Stomach (tissue), 9 donors: Measurements from ENCODE around the gene TENM4. TPM values are rescaled to one million over a fixed set of nuclear protein-coding genes. Genes with fewer than 3 reads are reported as not detected.
A peak's percentile ranks its signal among the peaks of the same experiment; 100 is the strongest.

ENCODE experiments used
- DNase-seq, 2 donors: peaks; one replicate each; pipeline versions ENCODE4 v3.0.0 to v3.0.0-alpha.2; 2013 to 2019
- H3K27ac ChIP-seq, 5 donors: fragments of 200-600 bp in 4 of 5; sonication (generic) in 4 of 5; one replicate each; pipeline ENCODE4 v1.5.1; 2013 to 2019; ENCODE audit warnings: mild to moderate bottlenecking in 1 of 5, moderate library complexity in 1 of 5
- H3K27me3 ChIP-seq, 3 donors: fragments of 200-600 bp; sonication (generic); one replicate each; pipeline ENCODE4 v1.5.1; 2017 to 2019; ENCODE audit warnings: mixed run types in 1 of 3
- H3K36me3 ChIP-seq, 4 donors: fragments of 200-600 bp; sonication (generic); 1 replicate in 3 of 4; 2 replicates in 1 of 4; pipeline ENCODE4 v1.5.1; 2016 to 2019
- H3K4me1 ChIP-seq, 4 donors: fragments of 200-600 bp; sonication (generic); one replicate each; pipeline ENCODE4 v1.5.1; 2016 to 2019
- H3K4me3 ChIP-seq, 4 donors: fragments of 200-600 bp; sonication (generic) in 3 of 4; one replicate each; pipeline ENCODE4 v1.5.1; 2016 to 2019; ENCODE audit warnings: mild to moderate bottlenecking in 1 of 4
- H3K9me3 ChIP-seq, 4 donors: fragments of 200-600 bp; sonication (generic); one replicate each; pipeline ENCODE4 v1.5.1; 2016 to 2019
- EP300 ChIP-seq: sonication (generic); formaldehyde crosslinking; IDR thresholded peaks from one replicate; pipeline ENCODE4 v1.6.1; 2017; ENCODE audit warnings: antibody characterized with exemption
- POLR2A ChIP-seq, 4 donors: fragments of 450-650 bp; IDR thresholded peaks; one replicate each; pipeline ENCODE4 v1.6.1; 2016; ENCODE audit warnings: antibody characterized with exemption in 4 of 4, control low read depth in 2 of 4, mild to moderate bottlenecking in 1 of 4, moderate library complexity in 1 of 4
- POLR2AphosphoS5 ChIP-seq, 3 donors: sonication (generic); formaldehyde crosslinking; IDR thresholded peaks; one replicate each; pipeline ENCODE4 v1.6.1; 2016; ENCODE audit warnings: antibody characterized with exemption in 3 of 3
- WGBS, 5 donors: extraction: QIAGEN DNeasy Blood & Tissue Kit in 3 of 5; methylation state at CpG; one replicate each; pipeline versions ENCODE4 v1.1.5 to v1.1.7; 2013 to 2018; 5-methylcytosine and 5-hydroxymethylcytosine counted together
- intact Hi-C: fragments of 100-400 bp; cut with DNase I; formaldehyde crosslinking; loops from one replicate; pipeline ENCODE4 v1.15.1; 2023; ENCODE audit warnings: low total_unique reads
- polyA plus RNA-seq, 3 donors: library from polyadenylated mRNA; stranded (reverse); fragments of 200-250 nt; gene quantifications; one replicate each; pipeline ENCODE4 v1.2.3, GENCODE V29; 2013
- total RNA-seq, 5 donors: library from RNA; depleted of rRNA; stranded (reverse); fragments of >200 nt; gene quantifications; one replicate each; pipeline versions ENCODE4 v1.1.0 to v1.2.3, GENCODE V29; 2014 to 2016
- TF ChIP-seq, protein P1 (sequence below), 7 experiments: fragments of 450-650 bp in 4 of 7; fragments of 200-600 bp in 3 of 7; sonication (generic) in 3 of 7; IDR thresholded peaks; one replicate each; pipeline ENCODE4 v1.5.1; 2016 to 2019; ENCODE audit warnings: antibody characterized with exemption in 7 of 7, control low read depth in 2 of 7, mild to moderate bottlenecking in 1 of 7
- donor health status: healthy with polysubstance abuse.
- donor health status: Bipolar disorder and iron deficiency.
- donor health status: healthy.

Gene TENM4
- total and polyA plus RNA-seq, 8 donors, result 0.06 to 13.2 (median 0.87) TPM; not detected in 1

DNA sequence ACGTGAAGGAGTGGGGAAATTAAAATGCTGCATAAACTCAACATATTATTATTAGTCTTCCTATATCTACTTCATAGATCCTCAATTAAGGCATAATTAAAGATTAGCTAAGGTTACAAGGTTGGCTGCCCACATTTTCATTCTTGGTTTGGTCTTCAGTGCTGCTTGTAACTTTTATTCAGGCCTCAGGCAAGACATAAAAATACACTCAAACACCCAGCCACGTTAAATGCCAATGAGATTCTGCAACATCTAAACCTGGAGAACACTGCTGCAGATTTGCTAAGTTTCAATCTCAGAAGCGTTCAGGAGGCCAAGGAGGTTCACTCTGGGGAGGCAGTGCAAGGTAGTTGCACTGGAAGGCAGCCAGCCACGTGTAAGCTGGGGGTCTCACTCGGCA is 507.5 kb downstream of the TENM4 start:
- WGBS, 5 donors, result 77 to 89% (median 87%) methylated on average over 5 of the region's 5 CpGs
- no peak for TF ChIP-seq EP300
- no peaks in the 10 kb centered on the region for H3K27me3 ChIP-seq
- intact Hi-C loops, result no loop called here
- no peaks in the 10 kb centered on the region for H3K9me3 ChIP-seq
- peaks cover 0 to 19% (median 5%) of the 10 kb centered on the region in 4 donors for H3K4me1 ChIP-seq
- no peaks in the 10 kb centered on the region for H3K36me3 ChIP-seq
- H3K27ac ChIP-seq, result no peak overlapping the region
- no peak for DNase-seq
- no peak overlapping the region for H3K4me3 ChIP-seq

DNA sequence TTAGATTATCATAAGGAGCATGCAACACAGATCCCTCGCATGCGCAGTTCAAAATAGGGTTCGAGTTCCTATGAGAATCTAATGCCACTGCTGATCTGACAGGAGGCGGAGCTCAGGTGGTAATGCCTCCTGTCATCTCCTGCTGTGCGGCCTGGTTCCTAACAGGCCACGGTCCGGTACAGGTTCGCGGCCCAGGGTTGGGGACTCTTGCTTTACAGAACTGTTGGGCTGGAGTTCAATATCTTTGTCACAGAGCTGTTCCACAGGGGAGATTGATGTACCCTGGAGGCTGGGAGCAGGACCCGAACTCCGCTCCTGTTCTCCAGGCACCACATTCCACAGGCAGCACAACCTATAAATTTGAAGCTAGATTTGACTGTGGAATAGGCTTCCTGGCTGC is 508.1 kb downstream of the TENM4 start:
- H3K9me3 ChIP-seq, result no peaks in the 10 kb centered on the region
- TF ChIP-seq POLR2A (IDR thresholded peaks at IDR 0.05) (no peak), POLR2AphosphoS5 (IDR thresholded peaks at IDR 0.05) (no peak), EP300 (no peak)
- TF ChIP-seq, protein P1, sequence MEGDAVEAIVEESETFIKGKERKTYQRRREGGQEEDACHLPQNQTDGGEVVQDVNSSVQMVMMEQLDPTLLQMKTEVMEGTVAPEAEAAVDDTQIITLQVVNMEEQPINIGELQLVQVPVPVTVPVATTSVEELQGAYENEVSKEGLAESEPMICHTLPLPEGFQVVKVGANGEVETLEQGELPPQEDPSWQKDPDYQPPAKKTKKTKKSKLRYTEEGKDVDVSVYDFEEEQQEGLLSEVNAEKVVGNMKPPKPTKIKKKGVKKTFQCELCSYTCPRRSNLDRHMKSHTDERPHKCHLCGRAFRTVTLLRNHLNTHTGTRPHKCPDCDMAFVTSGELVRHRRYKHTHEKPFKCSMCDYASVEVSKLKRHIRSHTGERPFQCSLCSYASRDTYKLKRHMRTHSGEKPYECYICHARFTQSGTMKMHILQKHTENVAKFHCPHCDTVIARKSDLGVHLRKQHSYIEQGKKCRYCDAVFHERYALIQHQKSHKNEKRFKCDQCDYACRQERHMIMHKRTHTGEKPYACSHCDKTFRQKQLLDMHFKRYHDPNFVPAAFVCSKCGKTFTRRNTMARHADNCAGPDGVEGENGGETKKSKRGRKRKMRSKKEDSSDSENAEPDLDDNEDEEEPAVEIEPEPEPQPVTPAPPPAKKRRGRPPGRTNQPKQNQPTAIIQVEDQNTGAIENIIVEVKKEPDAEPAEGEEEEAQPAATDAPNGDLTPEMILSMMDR (IDR thresholded peaks at IDR 0.05), result no peak
- 92 to 98% (median 97%) methylated on average over 7 to 11 of the region's 11 CpGs for WGBS, 5 donors
- DNase-seq, result no peak
- H3K27ac ChIP-seq, result no peak overlapping the region
- no peaks in the 10 kb centered on the region for H3K36me3 ChIP-seq
- H3K4me3 ChIP-seq, result no peak overlapping the region
- intact Hi-C loops, result no loop called here
- H3K4me1 ChIP-seq, result peaks cover 0 to 19% (median 5%) of the 10 kb centered on the region in 4 donors
- H3K27me3 ChIP-seq, result no peaks in the 10 kb centered on the region

- WGBS, 5 donors, result 71 to 84% (median 73%) methylated on average over 4 of the region's 4 CpGs
These were observed 508.9 kb downstream of the TENM4 start for GRCh38 chr11:78931891-78932290.

DNA sequence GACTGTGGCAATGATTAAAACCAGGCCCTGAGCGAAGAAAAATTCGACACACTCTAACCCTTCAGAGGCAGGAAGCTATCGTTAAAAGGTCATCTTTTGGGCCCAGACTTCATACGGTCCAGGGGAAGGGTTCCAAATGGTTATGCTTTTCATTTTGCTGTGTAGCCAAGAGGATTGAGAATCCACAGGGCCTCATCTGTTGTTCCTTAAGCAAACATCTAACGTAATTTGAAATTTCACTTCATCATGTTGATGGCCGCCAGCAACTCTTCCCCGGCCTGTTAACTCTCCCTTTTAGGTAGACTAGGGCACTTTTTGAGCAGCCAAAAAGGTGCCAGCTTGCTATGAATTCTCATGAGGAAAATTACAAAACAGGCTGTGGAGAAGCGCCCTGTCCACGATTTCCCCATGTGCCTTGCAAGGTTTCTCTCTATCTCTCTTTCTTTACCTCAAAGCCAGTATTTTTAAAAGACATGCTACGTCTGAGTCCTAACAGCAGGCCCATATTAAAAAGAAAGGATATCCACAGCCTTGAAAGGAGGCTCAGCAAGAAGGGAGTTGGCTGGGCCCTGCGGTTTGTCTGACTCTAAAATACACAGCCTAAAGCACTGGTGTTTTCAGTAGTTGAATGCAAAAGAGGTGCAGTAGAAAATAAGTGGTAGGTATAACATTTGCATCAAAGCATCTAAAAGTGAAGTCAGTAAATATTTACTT is 509.9 kb downstream of the TENM4 start:
- TF ChIP-seq POLR2A (IDR thresholded peaks at IDR 0.05) (no peak), EP300 (no peak), POLR2AphosphoS5 (IDR thresholded peaks at IDR 0.05) (no peak)
- TF ChIP-seq, protein P1 (IDR thresholded peaks at IDR 0.05), result no peak
- intact Hi-C loops, result no loop called here
- Histone ChIP-seq H3K4me1 (peaks cover 0 to 19% (median 5%) of the 10 kb centered on the region in 4 donors), H3K27me3 (no peaks in the 10 kb centered on the region), H3K27ac (peak overlapping the region in 1 of 5 donors; percentile 37), H3K9me3 (no peaks in the 10 kb centered on the region), H3K36me3 (no peaks in the 10 kb centered on the region), H3K4me3 (no peak overlapping the region)
- WGBS, 5 donors, result 66 to 81% (median 74%) methylated on average over 11 of the region's 11 CpGs
- peak in 1 of 2 donors; percentile 44 for DNase-seq

More at GRCh38 chr11:78931891-78932290, 508.9 kb downstream of the TENM4 start:
- Histone ChIP-seq H3K4me3 (no peak overlapping the region), H3K9me3 (no peaks in the 10 kb centered on the region), H3K36me3 (no peaks in the 10 kb centered on the region), H3K4me1 (peaks cover 0 to 19% (median 5%) of the 10 kb centered on the region in 4 donors), H3K27ac (no peak overlapping the region), H3K27me3 (no peaks in the 10 kb centered on the region)
- no peak for TF ChIP-seq POLR2A (IDR thresholded peaks at IDR 0.05)
- no peak for TF ChIP-seq EP300
- no peak for TF ChIP-seq POLR2AphosphoS5 (IDR thresholded peaks at IDR 0.05)
- TF ChIP-seq, protein P1 (IDR thresholded peaks at IDR 0.05), result no peak
- no peak for DNase-seq
- intact Hi-C loops, result no loop called here

DNA sequence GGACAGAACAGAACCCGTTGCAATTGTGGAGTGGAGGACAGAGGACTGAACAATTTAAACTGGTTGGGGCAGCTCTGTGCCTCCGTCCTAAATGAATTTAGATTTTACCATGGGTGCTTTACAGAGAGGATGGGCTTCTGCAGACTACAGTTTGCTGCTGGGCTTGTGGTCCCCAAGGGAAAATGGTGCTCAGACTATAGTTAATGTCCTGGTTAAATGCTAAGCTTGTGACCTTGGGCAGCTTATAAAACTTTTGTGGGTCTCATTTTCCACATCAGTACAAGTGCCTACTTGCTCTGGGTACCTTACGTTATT is 511.0 kb downstream of the TENM4 start:
- H3K36me3 ChIP-seq, result no peaks in the 10 kb centered on the region
- WGBS, 5 donors, result 72 to 83% (median 79%) methylated on average over 3 of the region's 3 CpGs
- no peaks in the 10 kb centered on the region for H3K9me3 ChIP-seq
- H3K27me3 ChIP-seq, result no peaks in the 10 kb centered on the region
- peaks cover 0 to 19% (median 5%) of the 10 kb centered on the region in 4 donors for H3K4me1 ChIP-seq
- no peak overlapping the region for H3K27ac ChIP-seq
- DNase-seq, result no peak
- TF ChIP-seq POLR2AphosphoS5 (IDR thresholded peaks at IDR 0.05), result no peak
- TF ChIP-seq, protein P1 (IDR thresholded peaks at IDR 0.05), result no peak
- no peak for TF ChIP-seq POLR2A (IDR thresholded peaks at IDR 0.05)
- no peak for TF ChIP-seq EP300
- intact Hi-C loops, result no loop called here
- no peak overlapping the region for H3K4me3 ChIP-seq
